Colonic mucosa (tissue), 4 donors: Measurements from ENCODE around the gene ASCC3. TPM values are rescaled to one million over a fixed set of nuclear protein-coding genes. Genes with fewer than 3 reads are reported as not detected.

ENCODE experiments used
- DNase-seq: peaks from one replicate; pipeline ENCODE4 v3.0.0-alpha.2; 2020
- H3K27ac ChIP-seq: fragments of 200-600 bp; one replicate; pipeline ENCODE4 v1.8.0; 2021
- H3K27me3 ChIP-seq: fragments of 200-600 bp; one replicate; pipeline ENCODE4 v1.8.0; 2021
- H3K36me3 ChIP-seq: fragments of 200-600 bp; one replicate; pipeline ENCODE4 v1.8.0; 2021
- H3K4me1 ChIP-seq: fragments of 200-600 bp; one replicate; pipeline ENCODE4 v1.8.0; 2021; ENCODE audit warnings: mild to moderate bottlenecking
- H3K4me3 ChIP-seq: fragments of 200-600 bp; one replicate; pipeline ENCODE4 v1.8.0; 2021
- H3K9ac ChIP-seq, 2 donors: one replicate each; pipeline ENCODE4 v1.7.0; 2013; ENCODE audit warnings: control low read depth in 2 of 2, low read depth in 2 of 2, low read length in 2 of 2
- H3K9me3 ChIP-seq: fragments of 200-600 bp; one replicate; pipeline ENCODE4 v1.8.0; 2021
- intact Hi-C: fragments of 100-400 bp; cut with DNase I; formaldehyde crosslinking; loops from one replicate; pipeline ENCODE4 v1.14.1; 2022
- total RNA-seq, 2 donors: library from RNA; stranded (reverse); fragmentation: NEBNext Ultra II Directional in 1 of 2; extraction: Animal tissue kit (Norgen Biotek cat#: 25700) in 1 of 2; gene quantifications; one replicate each; pipeline ENCODE4 v1.2.1, GENCODE V29; 2021
- TF ChIP-seq, protein P1 (sequence below): fragments of 200-600 bp; IDR thresholded peaks from one replicate; pipeline ENCODE4 v1.8.0; 2022; ENCODE audit warnings: antibody characterized with exemption, mild to moderate bottlenecking
- donor health status: healthy.
- donor health status: DM: no; HTN: no; CAD: no.
- donor health status: DM: no; HTN: no; CAD: no.

Gene ASCC3
- total RNA-seq, 2 donors from 2014 or later: 33.7 to 41.9 TPM

DNA sequence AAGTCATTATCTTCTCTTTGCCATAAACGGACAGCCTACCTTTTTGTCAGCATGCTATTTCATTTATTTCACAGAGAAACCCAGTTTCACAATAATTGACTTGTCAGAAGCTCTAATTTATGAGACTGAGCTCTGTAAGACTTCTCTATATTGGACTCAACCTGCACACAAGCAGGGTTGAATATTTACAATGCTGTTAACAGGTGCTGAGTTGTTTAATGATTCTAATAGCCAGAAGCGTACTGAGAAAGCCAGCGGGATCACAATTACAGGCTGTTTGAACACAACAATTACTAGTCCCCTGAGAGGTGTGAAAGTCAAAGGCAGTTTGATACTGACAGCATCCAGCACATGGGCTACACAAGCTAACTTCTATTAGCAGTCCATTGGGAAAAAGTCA is 288.2 kb downstream of the ASCC3 start:
- Histone ChIP-seq H3K9me3 (no peaks in the 10 kb centered on the region), H3K27me3 (no peaks in the 10 kb centered on the region), H3K4me3 (no peak overlapping the region), H3K36me3 (no peaks in the 10 kb centered on the region), H3K27ac (no peak overlapping the region), H3K9ac (no peak overlapping the region), H3K4me1 (no peaks in the 10 kb centered on the region)
- intact Hi-C loops: no loop called here
- TF ChIP-seq, protein P1, sequence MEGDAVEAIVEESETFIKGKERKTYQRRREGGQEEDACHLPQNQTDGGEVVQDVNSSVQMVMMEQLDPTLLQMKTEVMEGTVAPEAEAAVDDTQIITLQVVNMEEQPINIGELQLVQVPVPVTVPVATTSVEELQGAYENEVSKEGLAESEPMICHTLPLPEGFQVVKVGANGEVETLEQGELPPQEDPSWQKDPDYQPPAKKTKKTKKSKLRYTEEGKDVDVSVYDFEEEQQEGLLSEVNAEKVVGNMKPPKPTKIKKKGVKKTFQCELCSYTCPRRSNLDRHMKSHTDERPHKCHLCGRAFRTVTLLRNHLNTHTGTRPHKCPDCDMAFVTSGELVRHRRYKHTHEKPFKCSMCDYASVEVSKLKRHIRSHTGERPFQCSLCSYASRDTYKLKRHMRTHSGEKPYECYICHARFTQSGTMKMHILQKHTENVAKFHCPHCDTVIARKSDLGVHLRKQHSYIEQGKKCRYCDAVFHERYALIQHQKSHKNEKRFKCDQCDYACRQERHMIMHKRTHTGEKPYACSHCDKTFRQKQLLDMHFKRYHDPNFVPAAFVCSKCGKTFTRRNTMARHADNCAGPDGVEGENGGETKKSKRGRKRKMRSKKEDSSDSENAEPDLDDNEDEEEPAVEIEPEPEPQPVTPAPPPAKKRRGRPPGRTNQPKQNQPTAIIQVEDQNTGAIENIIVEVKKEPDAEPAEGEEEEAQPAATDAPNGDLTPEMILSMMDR: no peak
- DNase-seq: no peak

DNA sequence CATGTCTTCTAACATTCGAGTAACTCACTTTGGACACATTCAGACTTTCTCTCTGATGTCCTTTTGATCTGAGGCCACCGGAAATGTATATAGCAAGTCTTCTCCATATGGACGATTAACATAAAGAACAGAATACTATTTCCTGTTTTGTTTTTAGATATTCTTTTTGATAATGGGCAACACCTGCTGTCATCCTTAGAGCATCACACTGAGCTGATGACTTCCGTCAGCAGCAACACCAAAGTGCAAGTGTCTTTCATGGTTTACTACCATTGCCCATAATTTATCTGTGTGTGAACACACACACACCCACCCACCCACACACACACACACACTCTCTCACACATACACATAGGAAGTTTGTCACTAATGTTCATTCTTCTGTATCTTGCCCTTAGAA is 303.7 kb downstream of the ASCC3 start:
- no peak overlapping the region for H3K9ac ChIP-seq
- DNase-seq: no peak
- TF ChIP-seq, protein P1: no peak
- H3K9me3 ChIP-seq: no peaks in the 10 kb centered on the region
- H3K4me1 ChIP-seq: no peaks in the 10 kb centered on the region
- H3K27me3 ChIP-seq: no peaks in the 10 kb centered on the region
- H3K36me3 ChIP-seq: no peaks in the 10 kb centered on the region
- H3K27ac ChIP-seq: no peak overlapping the region
- H3K4me3 ChIP-seq: no peak overlapping the region
- intact Hi-C loops: no loop called here

DNA sequence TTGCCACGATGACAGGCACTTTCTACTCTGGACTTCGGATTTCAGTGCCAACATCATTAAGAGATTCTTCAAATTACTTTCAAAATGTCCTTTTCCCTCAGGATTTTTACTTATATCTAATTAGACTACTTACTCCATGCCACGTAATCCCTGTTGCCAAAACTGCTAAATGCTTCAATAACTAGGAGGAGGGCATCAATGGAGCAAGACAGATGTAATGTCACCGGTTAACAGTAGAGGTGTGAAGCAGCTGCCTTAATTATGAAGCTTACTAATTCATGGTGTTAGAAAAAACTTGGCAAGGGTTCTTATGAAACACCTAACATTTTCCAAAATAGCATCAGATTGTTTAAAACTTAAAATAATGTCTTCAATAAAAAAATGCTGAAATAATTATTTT is 305.2 kb downstream of the ASCC3 start:
- TF ChIP-seq, protein P1: no peak
- Histone ChIP-seq H3K9ac (no peak overlapping the region), H3K27ac (no peak overlapping the region), H3K36me3 (peaks cover 1% of the 10 kb centered on the region), H3K9me3 (no peaks in the 10 kb centered on the region), H3K4me1 (no peaks in the 10 kb centered on the region), H3K27me3 (no peaks in the 10 kb centered on the region), H3K4me3 (no peak overlapping the region)
- DNase-seq: no peak
- intact Hi-C loops: no loop called here

DNA sequence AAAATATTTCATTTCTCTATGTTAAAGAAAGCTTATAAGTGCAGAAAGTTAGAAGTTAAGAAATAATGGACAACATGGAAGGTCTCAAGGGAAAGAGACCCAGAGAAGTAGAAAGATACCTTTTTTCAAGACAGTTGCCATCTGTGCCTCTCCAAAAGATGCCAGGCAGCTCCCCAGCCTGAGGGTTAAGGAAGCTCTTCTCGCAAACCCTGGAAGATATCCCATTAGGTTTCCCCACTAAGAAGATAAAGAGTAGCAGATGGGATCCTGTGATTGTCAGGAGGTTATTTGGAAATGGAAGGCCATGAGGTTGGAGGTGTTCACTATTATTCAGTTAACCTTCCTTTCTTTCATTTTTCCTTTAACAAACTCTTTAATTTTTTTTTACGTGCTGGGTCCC is 306.3 kb downstream of the ASCC3 start:
- intact Hi-C loops: no loop called here
- no peak overlapping the region for H3K9ac ChIP-seq

DNA sequence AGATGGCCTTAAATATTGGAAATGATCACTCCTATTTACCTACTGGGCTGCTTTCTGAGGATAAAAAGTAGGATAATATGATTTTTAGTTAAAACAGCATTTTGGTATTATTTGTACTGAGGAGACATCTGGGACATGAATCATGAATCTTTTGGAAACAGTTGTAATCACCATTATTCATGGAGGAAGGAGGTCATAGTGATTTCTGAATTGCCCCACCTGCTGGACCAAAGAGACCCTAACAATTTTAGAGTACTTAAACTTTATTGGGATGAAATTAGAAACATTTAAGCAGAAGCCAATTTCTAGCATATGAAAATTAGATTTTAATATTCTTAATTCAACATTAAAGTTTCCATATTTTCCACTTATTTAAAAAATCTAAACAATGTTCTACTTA is 308.0 kb downstream of the ASCC3 start:
- Histone ChIP-seq H3K4me1 (no peaks in the 10 kb centered on the region), H3K27ac (no peak overlapping the region), H3K4me3 (no peak overlapping the region), H3K9me3 (no peaks in the 10 kb centered on the region), H3K36me3 (peaks cover 3% of the 10 kb centered on the region), H3K27me3 (no peaks in the 10 kb centered on the region), H3K9ac (no peak overlapping the region)
- TF ChIP-seq, protein P1: no peak
- no peak for DNase-seq
- intact Hi-C loops: no loop called here

More for the DNA sequence above, 306.3 kb downstream of the ASCC3 start:
- Histone ChIP-seq H3K36me3 (peaks cover 3% of the 10 kb centered on the region), H3K4me3 (no peak overlapping the region), H3K27ac (no peak overlapping the region), H3K4me1 (no peaks in the 10 kb centered on the region), H3K27me3 (no peaks in the 10 kb centered on the region), H3K9me3 (no peaks in the 10 kb centered on the region)
- TF ChIP-seq, protein P1: no peak
- no peak for DNase-seq

DNA sequence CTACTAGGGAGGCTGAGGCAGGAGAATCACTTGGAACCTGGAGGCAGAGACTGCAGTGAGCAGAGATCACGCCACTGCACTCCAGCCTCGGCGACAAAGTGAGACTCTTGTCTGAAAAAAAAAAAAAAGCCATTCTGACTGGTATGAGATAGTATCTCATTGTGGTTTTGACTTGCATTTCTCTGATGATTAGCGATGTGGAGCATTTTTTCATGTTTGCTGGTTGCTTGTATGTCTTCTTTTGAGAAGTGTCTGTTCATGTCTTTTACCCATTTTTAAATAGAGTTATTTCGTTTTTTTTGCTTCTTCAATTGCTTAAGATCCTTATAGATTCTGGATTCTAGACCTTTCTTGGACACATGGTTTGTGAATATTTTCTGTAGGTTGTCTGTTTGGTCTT is 312.9 kb downstream of the ASCC3 start:
- no peaks in the 10 kb centered on the region for H3K9me3 ChIP-seq
- TF ChIP-seq, protein P1: no peak
- intact Hi-C loops: no loop called here

More for the DNA sequence above, 312.9 kb downstream of the ASCC3 start:
- no peak for DNase-seq
- no peaks in the 10 kb centered on the region for H3K27me3 ChIP-seq
- H3K27ac ChIP-seq: no peak overlapping the region
- H3K9ac ChIP-seq: no peak overlapping the region
- no peak overlapping the region for H3K4me3 ChIP-seq
- no peaks in the 10 kb centered on the region for H3K4me1 ChIP-seq
- H3K36me3 ChIP-seq: peaks cover 3% of the 10 kb centered on the region
